CD4-positive, alpha-beta T cell treated with Interleukin-4 for 1 hour (primary cell): ENCODE results near the gene ADPRH.
"Not testable (repeated sequence)": the region's sequence is repeated elsewhere in the genome, so short reads cannot be mapped to it uniquely, and the experiment has no call there.

ENCODE experiments used
- DNase-seq, 2 donors: peaks; one replicate each; pipeline ENCODE4 v3.0.0-alpha.2; 2020 to 2022

ADPRH gene

GRCh38 chr3:119579366-119580066, at the start of gene ADPRH:
ADPRH (plus strand) TSS chr3:119579492; CDS start chr3:119582170, 2,678 bp downstream.
- peak; percentile 50 to 72 for DNase-seq

- DNase-seq = no peak
These were observed 49.4 kb upstream of the ADPRH start for GRCh38 chr3:119529883-119530282.

- DNase-seq = no peak
These were observed 48.8 kb upstream of the ADPRH start for GRCh38 chr3:119530456-119530855.

- DNase-seq = no peak
These were observed 48.1 kb upstream of the ADPRH start for GRCh38 chr3:119531151-119531550.

- DNase-seq = no peak
These were observed 45.0 kb upstream of the ADPRH start for GRCh38 chr3:119534296-119534695.

- DNase-seq = no peak
These were observed 42.5 kb upstream of the ADPRH start for GRCh38 chr3:119536757-119537156.

- DNase-seq = no peak
These were observed 40.5 kb upstream of the ADPRH start for GRCh38 chr3:119538772-119539171.

GRCh38 chr3:119541547-119541946, 37.7 kb upstream of the ADPRH start:
- no peak for DNase-seq

GRCh38 chr3:119542168-119542767, 37.0 kb upstream of the ADPRH start:
- DNase-seq = no peak

GRCh38 chr3:119543147-119543546, 36.1 kb upstream of the ADPRH start:
- no peak for DNase-seq

- no peak for DNase-seq
These were observed 32.1 kb upstream of the ADPRH start for GRCh38 chr3:119547227-119547626.

- no peak for DNase-seq
These were observed 31.0 kb upstream of the ADPRH start for GRCh38 chr3:119548341-119548740.

- no peak for DNase-seq
These were observed 28.9 kb upstream of the ADPRH start for GRCh38 chr3:119550192-119550910.

GRCh38 chr3:119551598-119551997, 27.7 kb upstream of the ADPRH start:
- DNase-seq = no peak

- not testable (repeated sequence) for DNase-seq
These were observed 26.4 kb upstream of the ADPRH start for GRCh38 chr3:119552928-119553327.

GRCh38 chr3:119553823-119554415, 25.4 kb upstream of the ADPRH start:
- no peak for DNase-seq

GRCh38 chr3:119555309-119555735, 24.0 kb upstream of the ADPRH start:
- peak in 1 of 2 donors; percentile 61 for DNase-seq

- DNase-seq = no peak
These were observed 23.4 kb upstream of the ADPRH start for GRCh38 chr3:119555929-119556328.

GRCh38 chr3:119557192-119557876, 22.0 kb upstream of the ADPRH start:
- no peak for DNase-seq

GRCh38 chr3:119557877-119558269, 21.4 kb upstream of the ADPRH start:
- no peak for DNase-seq

- DNase-seq = no peak
These were observed 20.5 kb upstream of the ADPRH start for GRCh38 chr3:119558626-119559317.

- peak; percentile 69 to 81 for DNase-seq
These were observed 19.8 kb upstream of the ADPRH start, which contains the start of gene CD80 for GRCh38 chr3:119559441-119559963. CD80 (minus strand) TSS chr3:119559614; CDS start chr3:119557728, 1,886 bp downstream.
